HepG2 (cell line): ENCODE data around the gene SLC38A1. TPM values are rescaled to one million over a fixed set of nuclear protein-coding genes. Genes with fewer than 3 reads are reported as not detected.

Experiments used
- ATAC-seq: fragments of 200-7000 bp; cut with Tn5 transposase; 3 replicates; pipeline ENCODE4 v1.9.1; 2020; ENCODE audit warnings: mild to moderate bottlenecking, moderate library complexity
- BruUV-seq: library from RNA; stranded (reverse); fragments of 400-500 nt; replicated peaks from 2 replicates; lab custom pipeline; 2021; lab: Mats Ljungman, UMichigan
- CTCF ChIA-PET: fragments of 300-600 bp; formaldehyde crosslinking; extraction: SDS; loops from one replicate; lab custom pipeline; 2021; ENCODE audit warnings: low total read pairs, inconsistent platforms, low intra/inter-chr PET ratio; lab: Yijun Ruan, JAX
- POLR2A ChIA-PET: fragments of 350-600 bp; sonication (Branson Sonifier 250); formaldehyde crosslinking; loops from one replicate; lab custom pipeline; 2020; ENCODE audit warnings: antibody characterized with exemption, inconsistent platforms; lab: Yijun Ruan, JAX
- DNase-seq: peaks from one replicate; pipeline ENCODE4 v3.0.0-alpha.2; 2015; ENCODE audit warnings: low spot score
- FAIRE-seq: peaks from 3 replicates; lab custom pipeline; 2011; peaks lifted over from hg19 to GRCh38; lab: Jason Lieb, UNC
- H2AFZ ChIP-seq: one replicate; pipeline ENCODE4 v1.6.1; 2011; ENCODE audit warnings: low read length, inconsistent platforms
- H3K27ac ChIP-seq: fragments of 300-600 bp; 3 replicates; pipeline ENCODE4 v1.8.0; 2011; ENCODE audit warnings: mixed run types, mild to moderate bottlenecking, mixed read lengths, low read length, inconsistent platforms; ENCODE audit not compliant: insufficient read depth; ENCODE audit errors: extremely low read length
- H3K27me3 ChIP-seq, 2 experiments: fragments of 200-600 bp in 1 of 2; 2 replicates in 1 of 2; 3 replicates in 1 of 2; pipeline versions ENCODE4 v1.6.0 to v1.8.0; 2011; ENCODE audit warnings: low read length in 2 of 2, mild to moderate bottlenecking in 2 of 2, moderate library complexity in 2 of 2, inconsistent platforms in 1 of 2; ENCODE audit not compliant: insufficient read depth in 2 of 2, control insufficient read depth in 1 of 2
- H3K36me3 ChIP-seq, 2 experiments: fragments of 200-600 bp in 1 of 2; replicated peaks in 1 of 2; 2 replicates in 1 of 2; 3 replicates in 1 of 2; pipeline versions ENCODE4 v1.5.1 to v1.8.0; 2011; ENCODE audit warnings: low read length in 2 of 2, inconsistent platforms in 1 of 2; ENCODE audit not compliant: insufficient read depth in 2 of 2, control insufficient read depth in 1 of 2
- H3K4me1 ChIP-seq: 2 replicates; pipeline ENCODE4 v1.5.1; 2012; ENCODE audit warnings: low read length, inconsistent platforms; ENCODE audit not compliant: insufficient read depth
- H3K4me2 ChIP-seq: 2 replicates; pipeline ENCODE4 v1.6.0; 2011; ENCODE audit warnings: low read depth, low read length, inconsistent platforms
- H3K4me3 ChIP-seq, 3 experiments: fragments of 200-600 bp in 1 of 3; sonication (generic), shearing (Covaris generic) in 1 of 3; replicated peaks in 1 of 3; 2 replicates each; pipeline ENCODE4 v1.5.1; 2011 to 2016; ENCODE audit warnings: low read length in 3 of 3, inconsistent platforms in 2 of 3, low read depth in 2 of 3, mild to moderate bottlenecking in 2 of 3, control low read depth in 1 of 3, mixed read lengths in 1 of 3; ENCODE audit not compliant: insufficient read depth in 1 of 3
- H3K79me2 ChIP-seq: one replicate; pipeline ENCODE4 v1.6.1; 2011; ENCODE audit warnings: low read length, inconsistent platforms; ENCODE audit not compliant: insufficient read depth
- H3K9ac ChIP-seq: 2 replicates; pipeline ENCODE4 v1.6.0; 2011; ENCODE audit warnings: mild to moderate bottlenecking, low read depth, low read length, inconsistent platforms; ENCODE audit not compliant: insufficient read depth
- H3K9me3 ChIP-seq: 2 replicates; pipeline ENCODE4 v1.5.1; 2012; ENCODE audit warnings: mild to moderate bottlenecking, low read length
- H4K20me1 ChIP-seq: 2 replicates; pipeline ENCODE4 v1.6.0; 2011; ENCODE audit warnings: inconsistent platforms, mild to moderate bottlenecking, low read length, moderate library complexity; ENCODE audit not compliant: insufficient read depth
- ASH2L ChIP-seq: fragments of 300-600, 200-600 bp; sonication (generic); IDR thresholded peaks from 2 replicates; pipeline ENCODE4 v1.7.0; 2017; ENCODE audit warnings: low read depth, mild to moderate bottlenecking, moderate library complexity, mixed read lengths, low read length; ENCODE audit not compliant: insufficient read length
- BCLAF1 ChIP-seq: fragments of 450-650 bp; IDR thresholded peaks from 2 replicates; pipeline ENCODE4 v1.6.1; 2017; ENCODE audit warnings: mild to moderate bottlenecking
- ERF ChIP-seq: IDR thresholded peaks from 2 replicates; pipeline ENCODE4 v1.6.1; 2018; ENCODE audit warnings: missing biosample characterization, missing genetic modification reagents
- GABPA ChIP-seq, 2 experiments: IDR thresholded peaks; 2 replicates each; pipeline ENCODE4 v1.6.1; 2011 to 2016; ENCODE audit warnings: low read depth in 2 of 2, low read length in 1 of 2, missing biosample characterization in 1 of 2, missing genetic modification characterization in 1 of 2
- GATAD1 ChIP-seq: IDR thresholded peaks from 2 replicates; pipeline ENCODE4 v1.6.1; 2016; ENCODE audit warnings: missing genetic modification reagents, missing compliant biosample characterization
- KLF12 ChIP-seq: sonication (generic); formaldehyde crosslinking; IDR thresholded peaks from 2 replicates; pipeline ENCODE4 v1.4.0; 2020; ENCODE audit warnings: missing genetic modification reagents, borderline replicate concordance
- SMYD3 ChIP-seq: sonication (generic); formaldehyde crosslinking; IDR thresholded peaks from 2 replicates; pipeline ENCODE4 v1.8.1; 2023; ENCODE audit warnings: mild to moderate bottlenecking, missing genetic modification reagents
- THAP11 ChIP-seq: IDR thresholded peaks from 2 replicates; pipeline ENCODE4 v1.6.1; 2016; ENCODE audit warnings: missing biosample characterization, missing genetic modification reagents
- THAP7 ChIP-seq: sonication (generic); formaldehyde crosslinking; IDR thresholded peaks from 2 replicates; pipeline ENCODE4 v1.8.1; 2023; ENCODE audit warnings: mild to moderate bottlenecking, missing genetic modification reagents
- ZBTB37 ChIP-seq: sonication (generic); formaldehyde crosslinking; IDR thresholded peaks from 2 replicates; pipeline ENCODE4 v1.4.0; 2020; ENCODE audit warnings: mild to moderate bottlenecking, missing genetic modification reagents
- ZBTB7A ChIP-seq: sonication (generic); formaldehyde crosslinking; IDR thresholded peaks from 2 replicates; pipeline ENCODE4 v1.8.0; 2022; ENCODE audit warnings: mild to moderate bottlenecking, missing genetic modification reagents
- ZNF143 ChIP-seq: sonication (generic); formaldehyde crosslinking; IDR thresholded peaks from 2 replicates; pipeline ENCODE4 v1.4.0; 2020; ENCODE audit warnings: missing genetic modification reagents
- WGBS: methylation state at CpG from one replicate; pipeline ENCODE4 v1.1.6; 2017; ENCODE audit warnings: low lambda C conversion rate; 5-methylcytosine and 5-hydroxymethylcytosine counted together
- in situ Hi-C: cut with HindIII; loops from 2 replicates; pipeline ENCODE4 v1.10.0; 2017; ENCODE audit warnings: low pct_unique_long_range_greater_than_20kb; ENCODE audit not compliant: extremely low pct_ligation_motif_present
- intact Hi-C: fragments of 100-400 bp; cut with micrococcal nuclease; formaldehyde crosslinking; loops from one replicate; pipeline ENCODE4 v1.10.0; 2022; ENCODE audit not compliant: unreplicated experiment
- polyA plus RNA-seq, 8 experiments: library from polyadenylated mRNA; depleted of rRNA in 3 of 8; stranded (reverse) in 7 of 8; unstranded in 1 of 8; fragments of >200 nt; fragmentation: Illumina TruSeq in 4 of 8; extraction: Trizol in 4 of 8; gene quantifications; 2 replicates each; pipeline versions ENCODE4 v1.2.1 to v1.2.3, GENCODE V29; 2011 to 2016; ENCODE audit warnings: low read depth in 4 of 8, missing spikeins in 1 of 8, mixed read lengths in 1 of 8; ENCODE audit not compliant: insufficient read depth in 1 of 8
- total RNA-seq, 5 experiments: library from RNA; depleted of rRNA; stranded (reverse); fragments of >200 nt; fragmentation: Illumina TruSeq; extraction: Trizol; gene quantifications; 2 replicates each; pipeline ENCODE4 v1.2.3, GENCODE V29; 2016; ENCODE audit warnings: low read depth in 1 of 5

Gene SLC38A1
- total and polyA plus RNA-seq, 2 of the 13 experiments (the other 11 are each of a cell fraction or from before 2014, with no cell fraction given): 47.0 to 50.6 TPM

GRCh38 chr12:46244273-46244915 is 24.4 kb downstream of the SLC38A1 start:
- H3K9me3 ChIP-seq: no peaks in the 10 kb centered on the region
- BruUV-seq: no TSS peak
- intact Hi-C loops (no loop called here), in situ Hi-C loops (no loop called here)
- no peak overlapping the region for H3K27ac ChIP-seq
- peaks cover 51% of the 10 kb centered on the region for H3K79me2 ChIP-seq
- FAIRE-seq (no peak), DNase-seq (no peak), ATAC-seq (no peak)
- POLR2A ChIA-PET: no interaction called here
- no peak for TF ChIP-seq ERF
- no peak for TF ChIP-seq GATAD1 (CRISPR knock-in tag)
- TF ChIP-seq BCLAF1: no peak
- no peak for TF ChIP-seq ZBTB7A (CRISPR knock-in tag)
- no peak for TF ChIP-seq SMYD3 (CRISPR knock-in tag)
- peak; percentile 50 for TF ChIP-seq ZNF143 (CRISPR knock-in tag)
- TF ChIP-seq ASH2L: no peak
- TF ChIP-seq THAP7: no peak
- peak; percentile 61 for TF ChIP-seq THAP11 (CRISPR knock-in tag)
- TF ChIP-seq ZBTB37 (CRISPR knock-in tag): no peak
- TF ChIP-seq KLF12 (CRISPR knock-in tag): no peak
- TF ChIP-seq GABPA (IDR thresholded peaks at IDR 0.05; ENCODE audit: low read depth, low read length): no peak
- TF ChIP-seq GABPA (CRISPR knock-in tag; IDR thresholded peaks at IDR 0.05; ENCODE audit: low read depth): no peak
- H3K36me3 ChIP-seq: peaks cover 1 to 43% of the 10 kb centered on the region in 2 experiments
- no peak overlapping the region for H3K4me2 ChIP-seq
- no peak overlapping the region for H3K9ac ChIP-seq
- H3K4me3 ChIP-seq: no peak overlapping the region
- CTCF ChIA-PET: no interaction called here
- H3K4me1 ChIP-seq: no peaks in the 10 kb centered on the region
- no peak overlapping the region for H2AFZ ChIP-seq
- peaks cover 7% of the 10 kb centered on the region for H4K20me1 ChIP-seq
- no peaks in the 10 kb centered on the region for H3K27me3 ChIP-seq
- 100% methylated on average over 1 of the region's 1 CpG for WGBS
